Activated T-helper 2 cell treated with anti-CD3 and anti-CD28 coated beads, Interferon-gamma antibody, Interleukin-2, Interleukin-4, amounts not matched to agents 10 μg/mL and 5 μg/mL and 100 μg/mL, durations not matched to agents 14 hours and 24 hours and 36 hours (primary cell): ENCODE results near the gene CFHR2. TPM values are rescaled to one million over a fixed set of nuclear protein-coding genes. Genes with fewer than 3 reads are reported as not detected.
"Not testable (repeated sequence)": the region's sequence is repeated elsewhere in the genome, so short reads cannot be mapped to it uniquely, and the experiment has no call there.

ENCODE experiments used
- DNase-seq: peaks from one replicate; pipeline ENCODE4 v3.0.0; 2021; ENCODE audit warnings: low spot score
- H3K27ac Mint-ChIP-seq: one replicate; pipeline ENCODE4 v1.8.0; 2021; ENCODE audit warnings: mixed read lengths
- H3K27me3 Mint-ChIP-seq: one replicate; pipeline ENCODE4 v1.8.0; 2021; ENCODE audit warnings: low read depth, mixed read lengths
- H3K36me3 Mint-ChIP-seq: one replicate; pipeline ENCODE4 v1.8.0; 2021; ENCODE audit warnings: low read depth, mixed read lengths
- H3K4me1 Mint-ChIP-seq: one replicate; pipeline ENCODE4 v1.8.0; 2021; ENCODE audit warnings: low read depth, mixed read lengths
- H3K4me3 Mint-ChIP-seq: one replicate; pipeline ENCODE4 v1.8.0; 2021; ENCODE audit warnings: low read depth, mild to moderate bottlenecking, moderate library complexity, mixed read lengths
- H3K9me3 Mint-ChIP-seq: one replicate; pipeline ENCODE4 v1.8.0; 2021; ENCODE audit warnings: mixed read lengths
- intact Hi-C: fragments of 100-400 bp; cut with micrococcal nuclease; formaldehyde crosslinking; loops from one replicate; pipeline ENCODE4 v1.15.1; 2023
- total RNA-seq: library from RNA; stranded (reverse); gene quantifications from 2 replicates; pipeline ENCODE4 v1.2.3, GENCODE V29; 2022

The CFHR2 gene
- total RNA-seq, 1 donor from 2014 or later, result not detected

DNA sequence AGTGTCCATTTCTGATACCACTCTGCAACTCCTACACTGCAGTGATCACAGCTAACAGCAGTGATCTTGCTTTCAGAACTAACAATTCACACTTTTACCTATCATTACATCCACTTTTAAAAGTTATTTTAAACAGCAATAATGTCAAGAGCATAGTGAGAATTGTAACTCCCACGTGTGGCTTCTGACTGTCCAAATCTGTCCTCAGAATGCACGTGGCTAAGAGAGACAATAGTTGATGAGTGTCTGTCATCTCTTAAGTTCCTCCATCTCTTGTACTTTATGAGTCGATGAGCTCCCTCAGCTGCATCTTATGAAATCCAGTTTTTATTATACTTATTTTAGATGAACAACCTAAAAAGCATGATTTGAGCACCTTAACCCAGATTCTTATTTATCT lies 17.3 kb downstream of the CFHR2 start:
- DNase-seq, result no peak

DNA sequence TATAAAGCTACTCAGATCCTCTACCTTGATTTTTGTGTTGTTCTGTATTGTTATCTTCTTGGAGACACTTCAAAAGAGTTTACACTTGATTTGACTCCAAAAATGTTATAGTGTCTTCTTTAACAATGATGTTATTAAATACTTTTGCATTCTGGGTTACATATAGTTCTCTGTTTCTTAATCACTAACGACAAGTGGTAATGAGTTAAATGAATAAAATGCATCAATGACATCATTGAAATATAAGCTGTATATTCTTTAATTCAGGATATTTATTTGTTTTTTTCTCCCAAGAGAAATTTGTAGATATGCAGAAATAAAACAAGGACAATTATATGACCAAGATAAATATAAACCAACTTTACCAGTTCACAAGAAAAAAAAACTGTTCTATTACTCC lies 26.6 kb downstream of the CFHR2 start:
- H3K4me3 Mint-ChIP-seq, result no peak overlapping the region
- no peaks in the 10 kb centered on the region for H3K27me3 Mint-ChIP-seq
- no peak for DNase-seq
- no peaks in the 10 kb centered on the region for H3K36me3 Mint-ChIP-seq
- intact Hi-C loops, result no loop called here
- no peak overlapping the region for H3K27ac Mint-ChIP-seq
- H3K9me3 Mint-ChIP-seq, result no peaks in the 10 kb centered on the region
- no peaks in the 10 kb centered on the region for H3K4me1 Mint-ChIP-seq

More for the DNA sequence above, 17.3 kb downstream of the CFHR2 start:
- intact Hi-C loops, result no loop called here
- Mint-ChIP-seq H3K36me3 (no peaks in the 10 kb centered on the region), H3K9me3 (no peaks in the 10 kb centered on the region), H3K27ac (no peak overlapping the region), H3K4me1 (no peaks in the 10 kb centered on the region), H3K27me3 (no peaks in the 10 kb centered on the region), H3K4me3 (no peak overlapping the region)

DNA sequence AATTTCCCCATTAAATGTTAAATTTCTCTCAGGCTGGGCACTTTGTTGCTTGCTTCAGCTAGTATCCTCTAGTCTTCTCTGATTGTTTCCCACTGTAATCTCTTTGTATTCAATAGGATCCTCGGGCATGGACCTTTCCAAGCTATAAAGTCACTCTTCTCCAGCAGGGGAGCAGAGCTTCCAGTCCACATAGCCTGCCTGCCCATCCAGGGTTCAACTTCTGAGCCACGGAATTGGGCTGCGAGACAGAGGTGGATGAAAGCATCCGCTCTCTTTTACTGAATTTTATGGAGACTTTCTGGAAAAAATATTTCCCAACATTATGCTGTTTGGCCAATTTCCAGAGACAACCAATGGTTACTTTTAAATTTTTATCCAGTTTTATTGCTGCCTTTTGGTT lies 32.7 kb downstream of the CFHR2 start:
- no peaks in the 10 kb centered on the region for H3K4me1 Mint-ChIP-seq
- DNase-seq, result no peak
- no peaks in the 10 kb centered on the region for H3K9me3 Mint-ChIP-seq
- intact Hi-C loops, result no loop called here
- no peaks in the 10 kb centered on the region for H3K27me3 Mint-ChIP-seq
- no peak overlapping the region for H3K4me3 Mint-ChIP-seq
- no peak overlapping the region for H3K27ac Mint-ChIP-seq
- no peaks in the 10 kb centered on the region for H3K36me3 Mint-ChIP-seq

DNA sequence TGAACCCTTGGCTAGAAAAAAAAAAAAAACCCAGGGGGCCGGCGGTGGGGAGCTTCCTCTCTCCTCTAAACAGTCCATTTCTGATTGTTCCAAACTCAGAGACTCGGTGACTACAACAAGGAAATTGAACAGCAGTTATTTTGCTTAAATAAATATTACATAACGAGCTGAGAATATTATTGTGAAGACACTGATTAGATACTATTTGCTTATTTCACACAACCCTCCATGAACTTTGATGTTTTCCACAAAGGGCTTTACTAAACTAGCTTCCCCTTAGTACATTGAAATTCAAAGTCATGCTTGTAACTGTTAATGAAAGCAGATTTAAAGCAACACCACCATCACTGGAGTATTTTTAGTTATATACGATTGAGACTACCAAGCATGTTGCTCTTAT lies 33.7 kb downstream of the CFHR2 start, which contains the start of gene CFHR5:
Gene CFHR5, plus strand, starts transcription at position 279 of the 400 bp plus-strand sequence. Its CDS starts 109 bp downstream, at position 388.
- Mint-ChIP-seq H3K9me3 (no peaks in the 10 kb centered on the region), H3K27ac (no peak within 1 kb of the TSS), H3K36me3 (no peaks in the 10 kb centered on the region), H3K27me3 (no peaks in the 10 kb centered on the region), H3K4me3 (no peak within 1 kb of the TSS), H3K4me1 (no peaks in the 10 kb centered on the region)
- DNase-seq, result no peak
- intact Hi-C loops, result no loop called here

DNA sequence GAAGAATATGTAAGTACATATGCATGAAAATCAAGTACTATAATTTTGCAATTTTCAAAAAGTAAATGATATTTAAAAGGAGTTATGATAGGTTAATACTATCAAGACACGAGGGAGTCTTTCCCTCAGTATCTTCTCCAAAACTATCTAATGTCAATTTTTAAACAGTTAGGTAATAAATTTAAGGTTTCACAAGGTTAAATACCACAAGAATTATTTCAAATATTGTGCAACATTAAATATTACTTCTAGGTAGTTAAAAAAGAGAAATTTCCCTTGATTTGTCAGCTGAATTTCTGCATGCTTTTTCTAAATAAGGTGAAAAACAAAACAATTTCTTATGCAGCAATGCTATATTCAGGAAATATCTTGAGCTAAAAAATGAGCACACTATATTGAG lies 37.3 kb downstream of the CFHR2 start:
- Mint-ChIP-seq H3K4me3 (no peak overlapping the region), H3K4me1 (no peaks in the 10 kb centered on the region), H3K27me3 (no peaks in the 10 kb centered on the region), H3K36me3 (no peaks in the 10 kb centered on the region), H3K9me3 (no peaks in the 10 kb centered on the region), H3K27ac (no peak overlapping the region)
- DNase-seq, result no peak
- intact Hi-C loops, result no loop called here

DNA sequence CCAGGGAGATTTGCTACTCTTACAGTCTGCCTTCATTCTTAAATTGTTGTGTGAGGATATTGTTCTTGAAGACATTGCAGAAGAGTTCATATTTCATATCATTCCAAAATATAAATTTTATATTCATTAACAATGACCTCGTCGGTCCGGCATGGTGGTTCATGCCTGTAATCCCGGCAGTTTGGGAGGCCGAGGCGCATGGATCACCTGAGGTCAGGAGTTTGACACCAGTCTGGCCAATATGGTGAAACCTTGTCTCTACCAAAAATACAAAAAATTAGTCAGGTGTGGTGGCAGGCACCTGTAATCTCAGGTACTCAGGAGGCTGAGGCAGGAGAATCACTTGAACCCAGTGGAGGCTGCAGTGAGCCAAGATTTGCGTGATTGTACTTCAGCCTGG lies 38.7 kb downstream of the CFHR2 start:
- not testable (repeated sequence) for H3K9me3 Mint-ChIP-seq, H3K27ac Mint-ChIP-seq

DNA sequence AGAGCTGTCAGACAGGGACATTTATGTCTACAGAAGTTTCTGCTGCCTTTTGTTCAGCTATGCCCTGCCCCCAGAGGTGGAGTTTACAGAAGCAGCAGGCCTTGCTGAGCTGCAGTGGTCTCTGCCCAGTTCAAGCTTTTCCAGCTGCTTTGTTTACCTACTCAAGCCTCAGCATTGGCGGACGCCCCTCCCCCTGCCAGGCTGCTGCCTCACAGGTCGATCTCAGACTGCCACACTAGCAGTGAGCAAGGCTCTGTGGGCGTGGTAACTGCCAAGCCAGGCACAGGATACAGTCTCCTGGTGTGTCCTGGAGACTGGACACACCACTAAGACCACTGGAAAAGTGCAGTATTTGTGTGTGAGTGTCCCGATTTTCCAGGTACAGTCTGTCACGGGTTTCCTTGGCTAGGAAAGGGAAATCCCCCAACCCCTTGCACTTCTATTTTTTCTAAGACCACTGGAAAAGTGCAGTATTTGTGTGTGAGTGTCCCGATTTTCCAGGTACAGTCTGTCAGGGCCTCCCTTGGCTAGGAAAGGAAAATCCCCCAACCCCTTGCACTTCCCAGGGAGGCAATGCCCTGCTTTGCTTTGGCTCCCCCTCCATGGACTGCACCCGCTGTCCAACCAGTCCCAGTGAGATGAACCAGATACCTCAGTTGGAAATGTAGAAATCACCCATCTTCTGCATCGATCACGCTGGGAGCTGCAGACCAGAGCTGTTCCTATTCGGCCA lies 48.5 kb downstream of the CFHR2 start:
- H3K27me3 Mint-ChIP-seq, H3K4me1 Mint-ChIP-seq, H3K4me3 Mint-ChIP-seq, H3K36me3 Mint-ChIP-seq, DNase-seq, intact Hi-C loops, H3K9me3 Mint-ChIP-seq, H3K27ac Mint-ChIP-seq: not testable (repeated sequence)

More for the DNA sequence above, 38.7 kb downstream of the CFHR2 start:
- intact Hi-C loops, DNase-seq, H3K4me3 Mint-ChIP-seq, H3K4me1 Mint-ChIP-seq, H3K36me3 Mint-ChIP-seq, H3K27me3 Mint-ChIP-seq: not testable (repeated sequence)

DNA sequence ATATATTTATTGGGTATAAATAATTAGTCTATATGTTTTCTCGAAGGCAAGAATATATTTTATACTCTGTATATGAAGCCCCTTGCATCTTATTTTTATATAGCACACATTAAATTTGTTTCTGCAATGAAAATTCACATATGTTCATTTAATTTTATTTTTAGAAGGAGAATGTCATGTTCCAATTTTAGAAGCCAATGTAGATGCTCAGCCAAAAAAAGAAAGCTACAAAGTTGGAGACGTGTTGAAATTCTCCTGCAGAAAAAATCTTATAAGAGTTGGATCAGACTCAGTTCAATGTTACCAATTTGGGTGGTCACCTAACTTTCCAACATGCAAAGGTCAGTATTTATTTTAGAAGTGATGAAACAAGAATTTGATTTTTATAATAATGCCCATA lies 50.4 kb downstream of the CFHR2 start:
- Mint-ChIP-seq H3K9me3 (no peaks in the 10 kb centered on the region), H3K4me3 (no peak overlapping the region), H3K4me1 (no peaks in the 10 kb centered on the region), H3K36me3 (no peaks in the 10 kb centered on the region), H3K27me3 (no peaks in the 10 kb centered on the region), H3K27ac (no peak overlapping the region)
- intact Hi-C loops, result no loop called here
- no peak for DNase-seq

DNA sequence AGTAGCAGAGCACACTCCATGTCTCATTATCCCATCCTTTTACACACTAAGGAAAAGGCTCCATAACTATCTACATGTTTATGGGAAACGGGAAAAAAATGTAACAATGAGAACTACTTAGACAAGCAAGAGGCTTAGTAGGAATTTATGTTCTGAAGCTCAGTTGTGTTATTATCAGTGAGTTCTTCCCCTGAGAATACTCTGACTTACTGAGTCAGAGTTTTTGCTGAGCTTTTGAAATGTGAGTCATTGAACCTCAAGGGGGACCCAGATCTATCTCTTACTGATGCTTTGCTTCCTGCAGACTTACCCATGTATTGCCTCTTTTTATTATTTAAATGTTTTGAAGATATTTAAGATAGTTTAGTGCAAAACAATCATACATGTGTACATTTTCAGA lies 53.9 kb downstream of the CFHR2 start:
- Mint-ChIP-seq H3K27ac (no peak overlapping the region), H3K4me3 (no peak overlapping the region), H3K4me1 (no peaks in the 10 kb centered on the region), H3K9me3 (no peaks in the 10 kb centered on the region), H3K27me3 (no peaks in the 10 kb centered on the region), H3K36me3 (no peaks in the 10 kb centered on the region)
- intact Hi-C loops, result no loop called here
- no peak for DNase-seq

DNA sequence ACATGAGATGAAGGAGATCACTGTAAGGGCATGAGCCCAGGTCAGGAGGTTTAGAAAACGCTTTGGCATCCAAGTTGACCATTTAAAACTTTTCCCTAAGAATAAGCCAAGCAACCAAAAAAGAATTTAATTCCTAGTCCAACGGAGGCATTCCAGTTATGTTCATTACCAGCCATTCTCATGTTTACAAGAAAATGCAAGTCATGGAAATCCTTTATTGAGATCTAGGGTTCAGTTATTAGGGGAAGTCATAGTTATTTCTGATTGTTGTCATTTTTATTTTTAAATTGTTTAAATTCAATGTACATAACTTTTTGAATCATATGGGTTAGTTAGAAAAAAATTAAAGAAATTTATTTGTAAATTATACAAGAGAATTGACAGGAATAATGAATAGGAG lies 58.3 kb downstream of the CFHR2 start:
- no peak for DNase-seq
- no peaks in the 10 kb centered on the region for H3K4me1 Mint-ChIP-seq
- H3K36me3 Mint-ChIP-seq, result no peaks in the 10 kb centered on the region
- H3K27ac Mint-ChIP-seq, result no peak overlapping the region
- H3K4me3 Mint-ChIP-seq, result no peak overlapping the region
- H3K9me3 Mint-ChIP-seq, result no peaks in the 10 kb centered on the region
- intact Hi-C loops, result no loop called here
- no peaks in the 10 kb centered on the region for H3K27me3 Mint-ChIP-seq

DNA sequence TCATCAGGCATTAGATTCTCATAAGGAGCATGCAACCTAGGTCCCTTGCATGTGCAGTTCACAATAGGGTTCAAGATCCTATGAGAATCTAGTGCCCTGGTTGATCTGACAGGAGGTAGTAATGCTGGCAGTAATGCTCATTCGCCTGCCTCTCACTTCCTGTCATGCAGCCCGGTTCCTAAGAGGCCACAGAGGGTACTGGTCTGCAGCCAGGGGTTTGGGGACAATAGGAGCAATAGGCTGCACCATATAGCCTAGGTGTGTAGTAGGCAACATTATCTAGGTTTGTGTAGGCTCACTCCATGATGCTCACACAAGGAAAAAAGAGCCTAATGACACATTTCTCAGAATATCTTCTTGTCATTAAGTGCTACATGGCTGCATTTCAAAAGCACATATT lies 59.6 kb downstream of the CFHR2 start:
- no peak overlapping the region for H3K4me3 Mint-ChIP-seq
- no peaks in the 10 kb centered on the region for H3K36me3 Mint-ChIP-seq
- H3K9me3 Mint-ChIP-seq, result no peaks in the 10 kb centered on the region
- no peaks in the 10 kb centered on the region for H3K27me3 Mint-ChIP-seq
- no peak overlapping the region for H3K27ac Mint-ChIP-seq
- no peaks in the 10 kb centered on the region for H3K4me1 Mint-ChIP-seq
- DNase-seq, result no peak
- intact Hi-C loops, result no loop called here

DNA sequence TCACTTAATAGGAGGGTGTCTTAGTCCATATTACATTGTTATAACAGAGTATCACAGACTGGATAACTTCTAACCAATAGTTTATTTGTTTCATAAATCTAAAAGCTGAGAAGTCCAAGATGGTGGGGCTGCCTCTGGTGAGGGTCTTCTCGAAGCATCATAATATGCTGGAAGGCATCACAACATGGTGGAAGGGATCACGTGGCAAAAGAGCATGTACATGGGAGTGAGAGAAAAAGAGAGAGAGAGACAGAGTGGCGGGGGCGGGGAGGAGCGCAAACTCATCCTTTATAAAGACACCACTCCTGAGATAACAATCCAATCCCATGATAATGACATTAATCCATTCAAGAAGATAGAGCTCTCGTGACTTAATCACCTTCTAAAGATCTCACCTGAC lies 65.3 kb downstream of the CFHR2 start:
- Mint-ChIP-seq H3K4me1 (no peaks in the 10 kb centered on the region), H3K9me3 (peaks cover 7% of the 10 kb centered on the region), H3K36me3 (no peaks in the 10 kb centered on the region), H3K27me3 (no peaks in the 10 kb centered on the region), H3K4me3 (no peak overlapping the region), H3K27ac (no peak overlapping the region)
- no peak for DNase-seq
- intact Hi-C loops, result no loop called here
